RPMI8226 (cell line): ENCODE results near the gene SLC26A11.
"Not testable (repeated sequence)": the region's sequence is repeated elsewhere in the genome, so short reads cannot be mapped to it uniquely, and the experiment has no call there.

ENCODE experiments used
- DNase-seq: peaks from one replicate; pipeline ENCODE4 v3.0.0-alpha.2; 2015

Gene SLC26A11

GRCh38 chr17:80196652-80197051, 23.6 kb upstream of the SLC26A11 start:
- no peak for DNase-seq

DNA sequence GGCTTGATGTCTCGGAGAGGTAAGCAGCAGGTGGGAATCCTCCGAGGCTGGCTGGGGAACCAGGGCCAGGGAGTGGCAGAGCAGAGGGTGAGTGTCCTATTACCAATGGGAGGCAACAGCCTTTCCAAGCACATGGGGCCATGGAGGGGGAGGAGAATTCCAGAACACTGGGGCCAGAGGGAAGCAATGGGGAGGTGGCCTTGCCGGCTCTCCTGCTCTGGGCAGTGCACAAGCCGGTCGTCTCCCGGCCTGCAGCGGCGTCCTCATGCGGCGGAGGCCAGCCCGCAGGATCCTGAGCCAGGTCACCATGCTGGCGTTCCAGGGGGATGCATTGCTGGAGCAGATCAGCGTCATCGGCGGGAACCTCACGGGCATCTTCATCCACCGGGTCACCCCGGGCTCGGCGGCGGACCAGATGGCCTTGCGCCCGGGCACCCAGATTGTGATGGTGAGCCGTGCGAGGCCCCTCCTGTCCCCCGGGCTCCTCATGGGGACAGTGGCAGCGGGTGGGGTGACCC, 22.0 kb upstream of the SLC26A11 start:
- no peak for DNase-seq

GRCh38 chr17:80199295-80199694, 20.9 kb upstream of the SLC26A11 start:
- not testable (repeated sequence) for DNase-seq

DNA sequence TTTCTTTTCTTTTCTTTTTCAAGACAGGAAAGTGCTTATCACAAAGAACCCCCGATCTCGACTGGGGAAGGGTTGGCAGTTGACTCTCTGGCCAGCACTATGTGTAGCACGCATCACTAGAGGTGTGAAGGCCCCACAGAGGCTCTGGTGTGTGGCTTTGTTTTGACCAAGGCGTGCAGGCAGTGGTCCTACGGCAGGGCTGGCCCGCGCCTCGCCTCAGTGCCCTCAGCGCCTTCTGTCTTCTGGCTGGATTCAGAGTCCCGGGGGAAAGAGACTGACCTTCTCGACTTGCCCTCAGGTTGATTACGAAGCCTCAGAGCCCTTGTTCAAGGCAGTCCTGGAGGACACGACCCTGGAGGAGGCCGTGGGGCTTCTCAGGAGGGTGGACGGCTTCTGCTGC, 18.8 kb upstream of the SLC26A11 start:
- no peak for DNase-seq

GRCh38 chr17:80202197-80202596, 18.0 kb upstream of the SLC26A11 start:
- no peak for DNase-seq

- DNase-seq = no peak
Measured at GRCh38 chr17:80203471-80203963, 16.7 kb upstream of the SLC26A11 start.

GRCh38 chr17:80204626-80205468, 15.4 kb upstream of the SLC26A11 start:
- no peak for DNase-seq

GRCh38 chr17:80205811-80206210, 14.4 kb upstream of the SLC26A11 start:
- DNase-seq = no peak

GRCh38 chr17:80208050-80208449, 12.2 kb upstream of the SLC26A11 start:
- no peak for DNase-seq

DNA sequence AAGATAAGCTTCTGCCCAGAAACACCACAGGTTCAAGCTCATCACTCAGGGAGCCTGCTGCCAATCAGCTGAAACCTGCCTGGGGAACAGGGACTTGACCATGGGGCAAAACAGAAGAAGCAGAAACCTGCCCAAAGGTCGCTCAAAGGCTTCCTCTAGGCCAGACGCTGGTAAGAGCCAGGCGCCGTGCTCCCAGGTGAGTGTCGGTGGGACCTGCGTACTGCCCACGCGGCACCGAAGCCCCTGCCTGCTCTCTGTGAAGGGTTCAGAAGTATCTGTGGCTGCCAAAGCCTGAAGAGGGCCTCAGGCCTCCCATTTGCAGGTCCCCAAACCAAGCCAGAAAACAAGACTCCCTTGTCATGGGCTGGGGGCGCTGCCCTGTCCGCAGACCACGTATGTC, 10.5 kb upstream of the SLC26A11 start:
- DNase-seq = no peak

DNA sequence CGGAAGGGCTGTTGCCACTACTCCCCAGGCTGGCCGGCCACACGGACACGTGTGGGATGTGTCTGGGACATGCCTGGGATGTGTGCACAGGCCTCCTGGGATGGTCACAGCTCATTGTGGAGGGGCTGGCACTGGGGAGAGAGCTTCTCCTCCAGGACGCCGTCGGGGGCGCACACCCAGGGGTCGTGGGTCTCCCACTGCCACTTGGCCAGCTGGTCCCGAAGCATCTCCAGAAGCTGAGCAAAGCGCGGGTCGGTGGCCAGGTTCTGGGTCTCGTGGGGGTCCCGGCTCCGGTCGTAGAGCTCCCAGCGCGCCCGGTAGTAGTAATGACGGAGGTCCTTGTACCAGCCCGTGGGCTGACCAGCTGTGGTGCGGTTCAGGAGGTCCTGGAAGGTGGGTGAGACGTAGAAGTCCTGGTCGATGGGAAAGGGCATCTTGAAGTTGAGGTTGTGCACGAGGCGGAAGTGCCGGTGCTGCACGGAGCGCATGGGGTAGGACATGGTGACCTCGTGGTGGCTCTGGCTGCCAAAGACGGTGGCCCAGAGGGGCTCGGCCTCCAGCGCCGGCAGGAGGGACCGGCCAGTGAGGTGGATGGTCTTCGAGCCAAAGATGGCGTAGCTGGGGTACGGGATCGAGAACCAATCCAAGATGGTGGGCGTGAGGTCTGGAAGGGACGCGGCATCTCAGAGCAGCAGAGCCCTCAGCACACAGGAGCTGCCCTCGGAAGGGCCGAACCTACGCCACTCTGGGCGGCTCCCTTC, 9.7 kb upstream of the SLC26A11 start:
- DNase-seq = no peak

DNA sequence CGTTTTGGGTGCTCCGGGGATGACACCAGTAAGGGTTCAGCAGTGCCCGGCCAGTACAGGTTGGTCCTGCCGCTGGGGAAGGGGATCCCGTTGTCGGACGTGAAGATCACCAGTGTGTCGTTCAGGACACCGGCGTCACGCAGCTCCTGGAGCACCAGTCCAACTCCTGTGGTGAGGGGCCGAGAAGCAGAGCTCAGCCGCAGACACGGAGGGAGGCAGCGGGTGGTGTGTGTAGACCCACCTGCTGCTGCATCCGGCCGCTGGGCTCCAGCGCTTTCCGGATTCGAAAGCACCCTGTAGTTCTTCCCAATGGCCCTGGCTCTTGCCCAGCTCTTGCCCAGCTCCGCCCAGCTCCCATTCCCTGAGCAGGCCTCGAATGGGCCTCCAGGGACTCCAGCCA, 8.1 kb upstream of the SLC26A11 start:
- DNase-seq = no peak

DNA sequence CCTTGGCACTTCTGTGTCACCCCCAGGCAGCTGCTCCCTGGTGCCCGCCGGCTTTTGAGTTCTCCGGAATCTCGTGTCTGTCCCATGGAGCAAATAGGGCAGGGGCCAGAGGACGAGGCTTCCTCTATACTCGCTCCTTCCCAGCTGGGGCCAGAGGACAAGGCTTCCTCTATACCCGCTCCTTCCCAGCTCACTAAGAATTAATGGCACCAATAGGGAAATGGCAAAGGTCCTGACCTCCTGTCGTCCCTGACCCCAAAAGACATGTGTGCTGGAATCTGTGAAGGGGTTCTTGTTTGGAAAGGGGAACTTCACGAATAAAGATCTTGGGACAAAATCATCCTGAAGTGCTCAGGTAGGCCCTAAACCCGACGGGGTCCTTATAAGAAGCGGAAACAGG, 7.7 kb upstream of the SLC26A11 start:
- DNase-seq = no peak

DNA sequence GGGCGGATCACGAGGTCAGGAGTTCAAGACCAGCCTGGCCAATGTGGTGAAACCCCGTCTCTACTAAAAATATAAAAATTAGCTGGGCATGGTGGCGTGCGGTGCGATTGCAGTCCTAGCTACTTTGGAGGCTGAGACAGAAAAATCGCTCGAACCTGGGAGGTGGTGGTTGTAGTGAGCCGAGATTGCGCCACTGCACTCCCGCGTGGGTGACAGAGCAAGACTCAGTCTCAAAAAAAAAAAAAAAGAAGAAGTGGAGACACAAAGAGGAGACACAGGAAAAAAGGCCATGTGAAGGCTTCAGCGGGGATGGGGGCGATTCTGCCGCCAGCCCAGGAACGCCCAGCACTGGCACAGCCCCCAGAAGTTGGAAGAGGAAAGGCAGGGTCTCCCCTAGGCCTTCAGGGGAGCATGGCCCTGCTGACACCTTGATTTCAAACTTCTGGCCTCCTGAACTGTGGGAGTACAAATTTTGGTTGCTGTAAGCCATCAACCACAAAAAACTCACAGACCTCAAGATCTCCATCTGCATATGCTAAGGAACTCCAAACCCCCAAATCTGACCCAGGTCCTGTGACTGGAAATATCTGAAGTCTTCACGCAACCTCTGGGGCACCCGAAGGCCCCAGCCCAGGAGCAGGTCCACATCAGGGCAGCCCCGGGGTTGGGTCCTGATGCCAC, 7.1 kb upstream of the SLC26A11 start:
- no peak for DNase-seq

- DNase-seq = no peak
Measured at GRCh38 chr17:80213643-80213975, 6.6 kb upstream of the SLC26A11 start.

DNA sequence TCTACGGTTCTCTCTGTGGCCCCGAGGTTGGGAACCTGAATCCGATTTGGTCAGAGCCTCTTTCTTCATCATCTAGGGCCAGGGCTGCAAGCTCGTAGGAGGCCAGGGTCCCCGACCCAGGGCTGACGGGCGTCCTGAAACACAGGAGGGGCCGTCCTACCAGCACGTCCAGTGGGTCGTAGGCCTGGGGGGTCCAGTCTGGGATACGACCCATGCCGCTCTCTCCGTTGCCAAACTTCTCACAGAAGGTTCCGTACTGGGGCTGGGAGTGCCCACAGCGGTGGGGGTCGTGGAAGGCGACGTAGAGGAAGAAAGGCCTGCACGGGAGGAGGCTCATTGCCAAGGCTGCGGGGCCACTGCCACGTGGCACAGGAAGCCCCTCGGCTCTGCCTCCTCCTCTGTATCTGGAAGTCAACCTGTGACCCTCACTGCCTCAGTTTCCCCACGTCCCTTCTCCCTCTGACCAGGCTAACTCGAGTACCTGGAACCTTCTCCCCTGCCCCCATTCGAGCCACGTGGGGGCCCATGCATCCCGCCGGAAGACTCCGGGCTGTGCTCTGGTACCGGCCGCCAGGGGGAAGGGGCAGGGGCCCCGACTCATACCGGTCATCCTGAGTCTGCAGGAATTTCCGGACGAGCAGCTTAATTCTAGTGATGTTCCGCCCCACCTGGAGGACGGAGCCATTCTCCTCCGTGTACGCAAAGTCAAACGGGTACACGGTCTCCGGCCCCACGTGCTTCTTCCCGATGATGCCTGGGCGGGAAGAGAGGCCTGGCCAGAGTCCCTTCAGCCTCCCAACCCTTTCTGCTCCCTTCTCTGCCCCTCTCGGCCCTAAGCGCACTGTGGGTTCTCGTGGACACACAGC, 6.0 kb upstream of the SLC26A11 start:
- DNase-seq = no peak

DNA sequence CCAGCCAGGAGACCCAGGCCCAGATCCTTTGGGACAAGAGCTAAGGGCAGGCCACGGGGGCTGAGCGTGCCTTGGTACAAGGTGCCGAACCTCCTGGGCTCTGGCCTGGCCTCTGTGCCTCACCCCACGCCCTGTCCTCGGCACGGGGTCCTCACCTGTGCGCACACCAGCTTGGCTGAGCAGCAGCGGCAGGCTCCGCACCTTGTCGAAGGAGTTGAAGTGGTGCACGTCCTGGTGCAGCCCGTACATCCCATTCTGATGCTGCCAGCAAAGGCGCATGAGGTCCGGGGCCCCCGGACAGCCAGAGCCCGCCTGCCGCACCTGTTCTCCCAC, 5.4 kb upstream of the SLC26A11 start:
- no peak for DNase-seq

- DNase-seq = no peak
Measured at GRCh38 chr17:80216473-80217456, 3.5 kb upstream of the SLC26A11 start.

DNA sequence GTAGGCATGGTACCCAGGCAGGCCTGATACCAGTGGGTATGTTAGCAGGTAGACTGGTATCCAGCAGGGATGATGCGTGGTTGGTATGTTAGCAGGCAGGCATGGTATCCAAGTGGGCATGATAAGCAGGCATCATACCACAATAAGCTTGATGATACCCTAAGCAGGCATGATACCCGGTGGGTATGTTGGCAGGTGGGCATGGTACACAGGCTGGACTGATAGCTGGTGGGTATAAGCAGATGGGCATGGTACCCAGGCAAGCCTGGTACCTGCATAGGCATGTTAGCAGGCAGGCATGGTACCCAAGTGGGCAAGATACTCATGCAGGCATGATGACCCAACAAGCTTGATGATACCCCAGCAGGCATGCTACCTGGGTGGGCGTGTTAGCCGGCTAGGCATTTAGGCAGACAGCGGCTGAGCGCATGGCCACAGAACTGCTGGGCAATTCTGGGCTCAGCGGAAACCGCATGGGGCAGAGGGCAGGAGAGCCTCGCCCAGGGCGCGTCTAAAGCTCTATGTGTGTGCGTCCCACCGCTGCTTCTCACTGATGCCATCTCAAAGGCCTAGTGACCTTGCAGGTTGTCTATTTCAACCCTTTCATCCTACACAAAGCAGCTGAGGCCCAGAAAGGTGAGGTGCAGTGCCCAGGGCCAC, 2.4 kb upstream of the SLC26A11 start:
- no peak for DNase-seq

DNA sequence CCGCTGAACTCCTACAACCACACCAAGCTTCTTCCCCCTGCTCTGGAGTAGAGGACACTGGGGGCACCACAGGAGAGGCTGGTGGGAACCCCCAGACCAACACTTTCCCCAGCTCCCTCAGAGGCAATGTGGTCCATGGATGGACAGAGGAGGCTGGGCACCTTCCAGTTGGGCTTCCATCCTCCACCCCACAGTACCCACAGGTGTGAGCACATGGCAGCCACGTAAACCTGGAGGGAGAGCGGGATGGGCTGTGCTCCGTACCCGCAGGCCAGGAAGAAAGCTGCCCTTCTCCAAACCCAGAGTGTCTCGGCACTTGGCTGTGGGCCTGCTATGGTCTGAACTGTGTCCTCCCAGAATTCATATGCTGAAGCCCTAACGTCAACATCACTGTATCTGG, 1.8 kb upstream of the SLC26A11 start:
- no peak for DNase-seq
